Mucosa of rectum (tissue), 2 donors: ENCODE results near the gene TOR4A.

Experiments used
- H3K27ac ChIP-seq, 2 donors: one replicate each; pipeline ENCODE4 v1.7.0; 2013; ENCODE audit warnings: inconsistent platforms in 2 of 2, low read depth in 2 of 2, low read length in 2 of 2
- H3K27me3 ChIP-seq, 2 donors: one replicate each; pipeline ENCODE4 v1.7.0; 2013; ENCODE audit warnings: low read length in 2 of 2; ENCODE audit not compliant: control insufficient read depth in 2 of 2, insufficient read depth in 2 of 2
- H3K36me3 ChIP-seq, 2 donors: one replicate each; pipeline ENCODE4 v1.7.0; 2013; ENCODE audit warnings: low read length in 2 of 2; ENCODE audit not compliant: control insufficient read depth in 2 of 2, insufficient read depth in 2 of 2
- H3K4me1 ChIP-seq, 2 donors: one replicate each; pipeline ENCODE4 v1.7.0; 2013; ENCODE audit warnings: low read length in 2 of 2, mild to moderate bottlenecking in 1 of 2; ENCODE audit not compliant: control insufficient read depth in 2 of 2, insufficient read depth in 2 of 2
- H3K4me3 ChIP-seq, 2 donors: one replicate each; pipeline ENCODE4 v1.7.0; 2013; ENCODE audit warnings: low read length in 2 of 2
- H3K9ac ChIP-seq, 2 donors: one replicate each; pipeline ENCODE4 v1.7.0; 2013; ENCODE audit warnings: low read length in 2 of 2, low read depth in 1 of 2, mild to moderate bottlenecking in 1 of 2
- H3K9me3 ChIP-seq, 2 donors: one replicate each; pipeline ENCODE4 v1.7.0; 2013; ENCODE audit warnings: low read length in 2 of 2; ENCODE audit not compliant: control insufficient read depth in 2 of 2
- donor health status: healthy.
- donor health status: Normal muscosa, but diverticular disease.

Gene TOR4A

DNA sequence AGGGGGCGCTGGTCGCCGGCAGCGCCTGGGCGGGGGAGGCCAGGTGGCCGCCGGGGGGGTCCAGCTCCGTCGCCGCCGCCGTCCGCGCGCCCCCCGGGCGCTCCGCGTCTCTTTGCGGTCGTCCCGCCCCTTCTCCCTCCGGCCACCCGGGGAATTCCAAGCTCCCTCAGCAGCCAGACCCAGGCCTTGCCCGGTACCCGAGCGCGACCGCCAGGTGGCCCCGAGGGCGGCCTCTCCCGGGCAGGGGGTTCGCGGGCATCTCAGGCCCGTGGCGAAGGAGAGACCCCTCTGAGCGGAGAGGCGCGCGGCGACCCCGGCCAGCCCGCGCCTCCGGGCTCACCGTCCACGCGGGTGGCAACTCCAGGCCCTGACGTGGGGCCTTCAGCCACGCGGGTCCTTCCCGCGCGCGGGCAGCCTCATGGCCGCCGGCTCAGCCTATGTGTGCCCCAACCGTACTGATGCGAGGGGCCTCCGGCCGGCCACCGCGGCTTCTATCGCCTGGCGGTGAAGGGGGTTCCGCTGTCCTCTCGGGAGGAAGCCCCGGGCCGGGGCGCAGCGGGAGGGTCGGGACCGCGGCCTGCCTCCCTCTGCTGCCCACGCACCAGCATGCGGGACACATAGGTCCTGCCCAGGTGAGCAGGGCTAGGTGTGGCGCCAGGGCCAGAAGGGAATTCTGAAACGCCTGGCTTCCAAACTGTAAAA, 25.1 kb downstream of the TOR4A start:
- H3K9ac ChIP-seq = peak overlapping the region; percentile 70 to 91
- peaks cover 63 to 64% of the 10 kb centered on the region in 2 donors for H3K4me1 ChIP-seq
- peak overlapping the region; percentile 93 to 98 for H3K27ac ChIP-seq
- no peaks in the 10 kb centered on the region for H3K9me3 ChIP-seq
- H3K27me3 ChIP-seq = peaks cover 3 to 14% of the 10 kb centered on the region in 2 donors
- H3K36me3 ChIP-seq = peaks cover 0 to 3% of the 10 kb centered on the region in 2 donors
- H3K4me3 ChIP-seq = peak overlapping the region; percentile 56 to 63

DNA sequence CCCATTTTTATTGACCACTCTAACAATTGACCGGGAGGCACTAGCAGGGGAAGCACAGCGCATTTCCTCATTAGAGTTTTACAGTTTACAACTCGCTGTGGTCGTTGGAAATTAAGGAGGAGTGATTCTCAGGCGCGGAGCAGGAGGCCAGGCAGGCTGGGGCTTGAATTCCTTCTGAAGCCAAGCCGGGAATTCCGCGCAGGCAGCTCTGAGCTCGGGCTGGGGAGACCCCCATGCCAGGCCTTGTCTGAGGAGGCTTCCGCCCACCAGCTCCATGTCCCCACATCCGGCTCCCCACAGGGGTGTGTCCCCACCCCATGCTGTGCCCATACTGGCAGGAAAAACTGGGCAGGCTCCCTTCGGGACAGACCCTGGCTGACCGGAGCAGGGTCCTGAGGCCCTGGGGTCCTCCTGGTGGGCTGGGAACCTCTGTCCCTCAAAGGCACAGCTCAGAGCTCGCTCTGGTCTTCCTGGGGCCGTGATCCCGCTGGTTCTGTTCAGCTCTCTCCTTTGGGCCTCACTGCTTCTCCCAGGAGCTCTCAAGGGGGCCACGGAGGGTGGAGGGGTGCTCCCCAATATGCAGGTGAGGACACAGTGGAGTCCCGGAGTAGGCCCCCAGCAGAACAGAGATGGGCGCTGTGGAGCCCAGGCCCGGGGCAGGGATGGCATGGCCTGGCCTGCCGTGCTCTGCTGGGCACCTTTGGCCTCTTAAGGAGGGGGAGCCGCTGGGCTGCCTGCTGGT, 25.8 kb downstream of the TOR4A start:
- H3K27ac ChIP-seq = peak overlapping the region; percentile 93 to 98
- H3K4me3 ChIP-seq = peak overlapping the region; percentile 62 to 63
- peaks cover 0 to 3% of the 10 kb centered on the region in 2 donors for H3K36me3 ChIP-seq
- H3K27me3 ChIP-seq = peaks cover 3 to 13% of the 10 kb centered on the region in 2 donors
- H3K9ac ChIP-seq = peak overlapping the region; percentile 77 to 91
- H3K4me1 ChIP-seq = peaks cover 61 to 63% of the 10 kb centered on the region in 2 donors
- H3K9me3 ChIP-seq = no peaks in the 10 kb centered on the region

DNA sequence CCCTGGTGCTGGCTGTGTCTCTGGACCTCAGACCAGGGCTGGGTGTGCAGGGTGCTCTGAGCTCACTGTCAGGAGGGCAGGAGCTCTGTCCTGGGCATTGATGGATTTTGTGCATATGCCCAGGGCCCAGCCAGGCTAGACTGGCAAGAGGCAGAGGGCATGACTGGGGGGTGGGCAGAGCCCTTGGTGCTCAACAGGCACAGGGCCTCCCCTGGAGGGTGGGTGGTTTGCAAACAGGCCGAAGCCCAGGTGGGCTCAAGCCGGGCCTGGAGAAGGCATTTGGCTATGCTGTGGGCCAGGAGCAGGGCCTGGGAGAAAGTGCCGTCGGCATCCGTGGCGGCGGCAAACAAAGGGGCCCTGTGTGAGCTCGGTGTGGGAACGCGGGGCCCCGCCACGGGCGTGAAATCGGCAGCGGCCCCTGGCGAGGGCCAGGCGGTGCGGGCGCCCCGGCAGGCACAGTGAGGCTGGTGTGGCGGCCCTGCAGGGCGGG, 26.4 kb downstream of the TOR4A start:
- H3K4me3 ChIP-seq = peak overlapping the region; percentile 62 to 63
- peaks cover 0 to 3% of the 10 kb centered on the region in 2 donors for H3K36me3 ChIP-seq
- peak overlapping the region; percentile 77 to 91 for H3K9ac ChIP-seq
- H3K9me3 ChIP-seq = no peaks in the 10 kb centered on the region
- peaks cover 59 to 61% of the 10 kb centered on the region in 2 donors for H3K4me1 ChIP-seq
- H3K27me3 ChIP-seq = peaks cover 0 to 7% of the 10 kb centered on the region in 2 donors
- peak overlapping the region; percentile 93 to 98 for H3K27ac ChIP-seq

DNA sequence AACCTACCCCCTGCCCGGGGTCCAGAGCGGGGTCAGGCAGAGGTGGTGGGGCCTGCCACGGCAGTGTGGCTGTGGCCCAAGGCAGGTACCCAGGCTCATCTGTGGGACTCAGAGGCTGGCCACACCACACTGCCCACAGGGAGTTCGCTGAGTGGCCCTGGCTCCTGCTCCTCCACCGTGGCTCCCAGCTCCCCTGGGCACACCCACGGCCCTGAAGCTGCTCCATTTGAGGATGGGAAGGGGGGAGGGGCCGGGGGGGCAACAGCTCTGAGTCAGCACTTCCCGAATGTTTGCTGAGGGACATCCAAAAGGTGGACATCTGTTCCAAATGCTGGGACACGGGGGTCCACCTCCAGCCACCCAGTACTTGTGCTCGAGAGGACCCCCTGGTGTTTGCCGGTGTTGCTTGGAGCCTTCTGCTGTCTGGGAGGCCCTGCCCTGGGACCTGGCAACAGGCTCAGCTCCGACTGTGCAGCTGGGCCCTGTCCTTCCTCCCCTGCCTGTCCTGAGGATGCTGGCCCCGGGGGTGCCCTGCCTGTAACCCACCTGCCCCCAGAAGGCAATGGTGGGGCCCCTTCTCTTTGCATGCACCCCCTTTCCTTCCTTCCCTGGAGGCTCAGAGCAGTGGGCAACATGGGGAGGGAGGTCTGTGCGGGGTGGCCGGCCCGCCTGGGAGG, 27.0 kb downstream of the TOR4A start:
- H3K9ac ChIP-seq = peak overlapping the region in 1 of 2 donors; percentile 91
- H3K27me3 ChIP-seq = peaks cover 0 to 3% of the 10 kb centered on the region in 2 donors
- H3K4me3 ChIP-seq = peak overlapping the region; percentile 62 to 63
- H3K9me3 ChIP-seq = no peaks in the 10 kb centered on the region
- peaks cover 56 to 58% of the 10 kb centered on the region in 2 donors for H3K4me1 ChIP-seq
- peak overlapping the region; percentile 93 to 98 for H3K27ac ChIP-seq
- no peaks in the 10 kb centered on the region for H3K36me3 ChIP-seq

DNA sequence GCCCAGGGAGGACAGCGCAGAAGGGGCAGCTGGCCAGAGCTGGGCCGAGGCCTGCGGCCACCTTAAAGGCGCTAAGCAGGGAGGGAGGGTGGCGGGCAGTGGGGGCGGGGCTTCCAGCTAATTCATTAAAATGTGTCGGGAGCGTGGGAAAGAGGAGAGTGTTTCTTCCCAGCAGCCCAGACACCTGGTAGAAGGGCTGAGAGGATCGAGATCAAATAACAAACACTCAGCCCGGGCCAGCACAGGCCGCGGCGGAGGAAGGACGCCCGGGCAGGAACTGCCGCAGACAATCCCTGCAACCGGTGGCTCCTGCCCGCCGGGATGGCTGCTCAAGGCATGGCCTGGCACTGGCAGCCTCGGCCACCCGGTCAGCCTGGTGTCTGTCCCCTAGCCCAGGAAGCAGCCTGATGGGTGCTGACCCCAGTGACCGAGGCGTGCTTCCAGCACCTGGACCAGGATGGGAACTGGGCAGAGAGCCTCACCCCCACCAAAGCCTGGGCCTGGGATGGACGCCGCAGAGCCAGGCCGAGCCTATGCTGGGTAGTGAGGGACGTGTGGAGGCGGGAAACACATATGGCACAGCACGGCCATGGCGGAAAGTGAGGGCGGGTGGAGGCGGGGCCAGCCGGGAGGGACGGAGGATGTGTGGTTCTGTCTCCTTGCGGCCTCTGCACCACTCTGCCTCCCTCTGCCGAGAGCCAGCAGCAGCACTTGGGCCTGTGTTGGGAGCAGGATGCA, 27.7 kb downstream of the TOR4A start:
- H3K4me3 ChIP-seq = peak overlapping the region; percentile 69 to 73
- H3K27me3 ChIP-seq = no peaks in the 10 kb centered on the region
- peaks cover 54 to 56% of the 10 kb centered on the region in 2 donors for H3K4me1 ChIP-seq
- no peaks in the 10 kb centered on the region for H3K36me3 ChIP-seq
- H3K9me3 ChIP-seq = no peaks in the 10 kb centered on the region
- H3K27ac ChIP-seq = peak overlapping the region; percentile 93 to 98
- H3K9ac ChIP-seq = peak overlapping the region; percentile 84 to 91

DNA sequence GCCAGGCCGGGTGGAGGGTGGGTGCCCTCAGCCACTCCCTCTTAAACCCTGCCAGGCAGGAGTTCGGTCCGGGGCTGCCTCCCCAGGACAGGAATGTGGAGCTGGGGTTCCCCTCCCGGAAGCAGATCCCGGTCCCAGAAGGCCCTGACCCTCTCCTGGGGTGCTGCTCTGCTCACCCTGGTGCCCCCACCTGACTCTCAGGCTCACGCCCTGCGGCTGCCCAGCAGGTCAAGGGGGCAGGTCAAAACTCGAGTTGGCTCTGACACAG, 28.2 kb downstream of the TOR4A start:
- peak overlapping the region; percentile 84 to 91 for H3K9ac ChIP-seq
- H3K4me3 ChIP-seq = peak overlapping the region; percentile 69 to 73
- H3K9me3 ChIP-seq = no peaks in the 10 kb centered on the region
- no peaks in the 10 kb centered on the region for H3K27me3 ChIP-seq
- H3K27ac ChIP-seq = peak overlapping the region; percentile 93 to 98
- no peaks in the 10 kb centered on the region for H3K36me3 ChIP-seq
- peaks cover 56 to 61% of the 10 kb centered on the region in 2 donors for H3K4me1 ChIP-seq

DNA sequence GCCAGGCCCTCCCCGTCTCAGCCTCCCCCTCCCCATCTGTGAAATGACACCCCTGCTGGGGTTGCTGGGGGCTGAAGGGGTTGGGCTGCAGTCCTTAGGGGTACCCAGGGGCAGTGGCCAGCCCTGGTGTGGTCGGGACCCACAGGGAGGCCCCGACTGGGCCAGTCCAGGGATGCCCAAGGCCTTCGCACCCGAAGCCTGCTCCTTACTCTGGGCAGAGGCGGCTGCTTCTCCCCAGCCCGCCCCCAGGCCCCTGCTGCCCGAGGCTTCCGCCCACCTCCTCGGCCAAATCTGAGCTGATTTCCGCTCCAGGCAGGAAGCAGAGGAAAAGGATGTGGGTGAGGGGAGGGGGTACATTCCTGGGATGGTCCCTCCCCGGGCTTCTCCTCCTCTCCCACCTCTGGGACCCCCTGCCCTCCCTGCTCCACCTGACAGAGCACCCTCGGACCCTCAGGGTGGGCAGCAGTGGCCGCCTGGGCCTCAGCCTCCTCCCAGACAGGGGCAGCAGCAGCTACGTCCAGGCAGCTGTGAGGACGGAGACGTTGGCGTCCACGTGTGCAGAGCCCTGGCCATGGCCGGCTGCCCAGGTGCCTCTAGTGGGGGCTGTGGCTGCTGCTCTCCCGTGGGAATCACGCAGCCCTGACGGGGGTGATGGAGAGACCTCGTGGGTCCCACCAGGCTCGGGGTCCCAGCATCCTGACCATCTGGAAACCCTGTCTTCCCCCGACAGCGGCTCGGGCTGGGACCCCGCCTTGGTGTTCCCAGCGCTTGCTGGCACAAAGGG, 28.7 kb downstream of the TOR4A start:
- Histone ChIP-seq H3K4me3 (peak overlapping the region; percentile 69 to 73), H3K4me1 (peaks cover 61 to 66% of the 10 kb centered on the region in 2 donors), H3K9me3 (no peaks in the 10 kb centered on the region), H3K9ac (peak overlapping the region; percentile 84 to 91), H3K36me3 (no peaks in the 10 kb centered on the region), H3K27me3 (no peaks in the 10 kb centered on the region), H3K27ac (peak overlapping the region; percentile 93 to 98)

DNA sequence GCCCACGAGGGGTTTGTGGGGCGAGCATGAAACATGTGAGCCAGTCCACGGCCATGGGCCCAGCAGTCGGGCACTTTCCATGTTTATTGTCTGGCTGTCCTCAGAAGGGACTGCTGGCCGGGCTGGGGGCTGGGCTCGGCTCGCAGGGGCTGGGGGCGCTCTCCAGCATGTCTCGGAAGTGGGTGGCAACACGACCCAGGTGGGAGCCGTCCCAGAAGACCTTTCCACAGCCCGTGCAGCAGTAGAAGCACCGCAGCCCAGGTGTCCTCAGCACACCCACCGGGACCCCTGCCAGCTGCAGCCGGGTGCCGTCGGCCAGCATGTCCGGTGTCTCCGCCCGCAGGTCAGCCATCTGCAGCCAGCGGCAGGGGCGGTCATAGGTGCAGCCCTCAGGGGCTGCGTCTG, 29.3 kb downstream of the TOR4A start:
- H3K27ac ChIP-seq = peak overlapping the region; percentile 93 to 98
- H3K36me3 ChIP-seq = no peaks in the 10 kb centered on the region
- H3K27me3 ChIP-seq = no peaks in the 10 kb centered on the region
- H3K9me3 ChIP-seq = no peaks in the 10 kb centered on the region
- peaks cover 63 to 69% of the 10 kb centered on the region in 2 donors for H3K4me1 ChIP-seq
- H3K9ac ChIP-seq = peak overlapping the region; percentile 32 to 91
- H3K4me3 ChIP-seq = peak overlapping the region; percentile 52 to 57
